PC-3 (cell line): ENCODE data around the gene TMEM45A.

Source experiments
- CTCF ChIP-seq: fragments of 300-600 bp; sonication (generic); conservative IDR thresholded peaks from 2 replicates; pipeline ENCODE4 v1.5.1; 2017; ENCODE audit warnings: antibody characterized with exemption, low read depth, mild to moderate bottlenecking, low read length
- EZH2 ChIP-seq: fragments of 300-600 bp; sonication (generic); IDR thresholded peaks from one replicate; pipeline ENCODE4 v1.6.1; 2017; ENCODE audit warnings: antibody characterized with exemption, mild to moderate bottlenecking, low read length; ENCODE audit not compliant: unreplicated experiment
- EZH2phosphoT487 ChIP-seq: fragments of 300-600 bp; sonication (generic); IDR thresholded peaks from 2 replicates; pipeline ENCODE4 v1.6.1; 2018; ENCODE audit warnings: mild to moderate bottlenecking, antibody characterized with exemption, low read length, borderline replicate concordance

DNA sequence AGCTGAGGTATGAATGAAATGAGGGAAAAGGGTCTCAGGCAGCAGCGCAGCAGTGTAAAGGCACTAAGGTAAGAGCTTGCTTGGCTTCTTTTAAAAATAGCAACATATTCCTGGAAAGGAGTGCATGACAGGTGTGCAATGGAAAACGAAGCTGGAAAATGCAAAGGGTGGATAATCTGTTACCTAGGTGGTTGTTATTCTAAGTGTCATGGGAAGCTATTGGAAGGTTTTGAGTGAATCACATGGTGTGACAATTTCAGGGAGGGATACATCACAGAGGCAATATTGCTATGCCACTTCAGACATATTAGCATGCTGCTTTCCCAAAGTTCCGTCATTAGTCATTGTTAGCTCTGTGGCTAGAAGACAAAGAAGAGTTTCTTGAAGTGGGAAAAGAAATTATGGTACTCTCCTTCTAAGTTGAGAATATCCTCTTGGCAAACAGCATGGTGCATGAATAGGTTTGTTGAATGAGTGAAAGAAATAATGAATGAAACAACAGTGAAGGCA is 28.7 kb upstream of the TMEM45A start:
- TF ChIP-seq CTCF (no peak), EZH2 (no peak), EZH2phosphoT487 (no peak)
